GM21447 (cell line): Measurements from ENCODE around the gene RAB12.
"Not testable (repeated sequence)": the region's sequence is repeated elsewhere in the genome, so short reads cannot be mapped to it uniquely, and the experiment has no call there.

Source experiments
- ATAC-seq: cut with Tn5 transposase; IDR thresholded peaks from one replicate; pipeline ENCODE4 v1.9.1; 2021; ENCODE audit not compliant: unreplicated experiment

The RAB12 gene, protein sequence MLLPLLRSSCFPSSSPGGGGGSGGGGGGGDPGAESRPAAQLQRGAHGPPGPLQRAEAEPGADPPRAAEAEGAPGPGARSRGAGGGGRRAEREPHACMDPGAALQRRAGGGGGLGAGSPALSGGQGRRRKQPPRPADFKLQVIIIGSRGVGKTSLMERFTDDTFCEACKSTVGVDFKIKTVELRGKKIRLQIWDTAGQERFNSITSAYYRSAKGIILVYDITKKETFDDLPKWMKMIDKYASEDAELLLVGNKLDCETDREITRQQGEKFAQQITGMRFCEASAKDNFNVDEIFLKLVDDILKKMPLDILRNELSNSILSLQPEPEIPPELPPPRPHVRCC

DNA sequence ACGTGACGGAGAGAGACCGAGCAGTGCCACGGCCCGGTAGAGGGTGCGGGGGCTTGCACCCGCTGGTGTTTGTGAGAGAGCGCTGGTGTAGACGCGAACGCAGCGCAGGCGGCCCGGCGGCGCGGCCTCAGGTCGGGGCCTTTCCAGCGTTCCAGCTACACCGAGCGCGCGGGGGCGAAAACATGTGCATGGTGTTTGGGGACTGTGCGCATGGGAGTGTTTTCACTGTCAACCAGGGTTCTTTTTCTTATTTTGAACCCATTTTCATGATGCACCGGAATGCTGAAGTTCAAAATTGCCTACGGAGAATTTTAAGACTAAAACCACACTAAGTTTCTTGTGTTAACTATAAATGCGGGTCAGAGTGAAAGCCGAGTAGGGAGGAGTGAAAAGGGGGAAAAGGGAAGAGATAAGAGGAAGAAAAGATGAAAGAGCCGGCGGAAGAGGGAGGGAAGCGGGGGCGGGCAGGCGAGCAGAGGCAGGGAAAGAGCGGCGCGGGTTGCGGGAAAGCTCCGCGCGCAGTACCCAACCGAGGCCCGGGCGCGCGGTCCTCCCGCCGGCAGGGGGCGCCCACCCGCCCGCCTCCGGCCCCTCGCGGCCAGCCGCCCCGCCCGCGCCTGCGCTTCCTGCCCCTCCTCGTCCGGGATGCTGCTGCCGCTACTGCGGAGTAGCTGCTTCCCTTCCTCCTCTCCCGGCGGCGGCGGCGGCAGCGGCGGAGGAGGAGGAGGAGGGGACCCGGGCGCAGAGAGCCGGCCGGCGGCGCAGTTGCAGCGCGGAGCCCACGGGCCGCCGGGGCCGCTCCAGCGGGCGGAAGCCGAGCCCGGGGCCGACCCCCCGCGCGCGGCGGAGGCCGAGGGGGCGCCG is at the start of gene RAB12:
TSS of gene RAB12 (plus strand) at position 643 of the 864 bp plus-strand sequence. CDS start at position 646, 3 bp downstream.
- peak; percentile 41 for ATAC-seq

DNA sequence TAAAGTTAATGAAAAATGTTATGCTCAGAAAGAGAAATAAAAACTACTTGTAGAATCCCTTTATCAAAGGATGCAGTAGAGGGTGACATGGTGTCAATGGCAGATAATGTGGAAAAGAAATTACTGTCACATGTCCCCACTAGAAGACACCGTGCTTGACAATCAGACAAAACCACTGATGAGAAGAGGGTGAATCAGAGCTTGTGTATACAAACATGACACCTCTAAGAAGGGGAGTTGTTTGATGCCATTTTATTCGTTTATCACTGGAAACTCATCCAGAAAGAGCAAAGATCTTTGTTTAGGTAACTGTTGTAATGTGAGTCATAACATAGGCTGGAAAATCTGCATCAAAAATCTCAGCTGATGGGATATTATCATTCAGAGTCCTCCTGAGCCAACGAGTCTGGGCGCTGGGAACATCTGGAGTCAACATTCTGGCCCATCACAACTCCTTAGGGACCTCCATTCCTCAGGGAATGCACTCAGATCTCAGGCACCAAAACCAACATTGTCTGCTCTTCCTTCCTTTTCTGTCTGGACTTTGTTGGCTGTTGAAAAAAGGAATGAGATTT is 49.5 kb upstream of the RAB12 start:
- ATAC-seq = no peak

DNA sequence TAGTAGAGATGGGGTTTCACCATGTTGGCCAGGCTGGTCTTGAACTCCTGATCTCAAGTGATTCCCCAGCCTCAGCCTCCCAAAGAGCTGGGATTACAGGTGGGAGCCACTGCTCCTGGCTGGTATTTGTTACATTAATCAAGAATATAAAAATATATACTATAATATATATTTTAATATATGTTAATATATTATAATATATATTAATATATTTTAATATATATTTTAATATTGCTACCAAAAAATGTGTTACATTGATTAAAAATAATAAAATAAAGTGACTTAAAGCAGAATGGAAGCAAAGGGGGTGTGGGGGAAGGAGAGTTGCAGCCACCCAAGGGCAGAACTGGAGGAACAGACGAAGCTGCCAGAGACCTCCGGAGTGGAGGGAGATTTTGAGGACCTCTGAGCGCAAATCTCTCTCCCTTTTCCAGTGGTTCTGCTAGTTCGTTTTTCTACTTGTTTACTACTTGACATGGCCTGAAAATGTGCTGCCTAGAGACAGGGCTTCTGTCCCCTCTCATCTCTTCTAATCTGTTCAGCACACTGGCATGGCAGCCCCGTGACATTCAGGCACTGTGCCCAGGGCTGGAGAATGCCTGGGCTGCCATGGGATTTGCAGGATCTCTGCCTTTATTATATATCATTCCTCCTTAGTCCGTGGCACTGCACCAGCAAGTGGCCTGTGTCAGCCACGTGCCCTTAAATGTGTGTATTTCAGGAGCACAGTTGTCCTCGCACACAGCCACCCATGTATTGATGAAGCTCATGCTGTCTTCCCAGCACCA is 47.9 kb upstream of the RAB12 start:
- ATAC-seq = no peak

DNA sequence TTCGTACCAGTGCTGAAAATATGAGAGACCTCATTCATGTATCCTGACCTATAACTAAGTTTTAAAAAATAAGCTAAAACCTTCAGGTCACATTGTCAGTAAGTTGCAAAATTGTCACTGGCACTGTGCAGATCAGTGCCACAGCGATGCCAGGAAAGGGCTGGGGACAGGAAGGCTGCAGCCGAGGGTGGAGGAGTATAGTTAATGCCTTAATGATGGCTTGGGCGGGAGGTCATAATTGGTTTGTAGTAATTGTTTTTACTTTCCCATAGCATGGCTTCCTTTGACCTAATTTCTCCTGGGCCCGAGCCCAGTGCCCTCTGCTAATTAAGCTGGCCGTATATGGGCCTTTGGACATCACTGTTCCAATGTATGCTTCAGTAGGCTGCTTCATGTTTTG is 47.2 kb upstream of the RAB12 start:
- ATAC-seq = no peak

DNA sequence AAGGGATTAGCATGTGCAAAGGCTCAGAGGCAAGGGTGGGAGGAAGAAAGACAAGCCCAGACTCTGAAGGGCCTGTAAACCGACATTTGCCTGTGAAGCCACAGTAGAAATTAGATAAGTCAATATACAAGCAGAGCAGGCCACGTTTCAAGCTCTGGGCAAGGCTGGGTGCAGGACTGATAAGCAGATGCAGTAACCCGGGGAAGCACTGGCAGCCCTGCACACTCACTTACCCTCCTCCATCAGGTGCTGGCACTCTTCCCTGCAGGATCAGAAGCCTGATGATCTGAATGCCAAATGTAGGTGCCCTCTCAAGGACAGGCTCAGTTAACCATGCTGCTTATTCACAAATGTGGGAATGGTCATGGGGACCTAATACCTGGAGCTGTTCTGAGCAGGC is 46.3 kb upstream of the RAB12 start:
- ATAC-seq = no peak

DNA sequence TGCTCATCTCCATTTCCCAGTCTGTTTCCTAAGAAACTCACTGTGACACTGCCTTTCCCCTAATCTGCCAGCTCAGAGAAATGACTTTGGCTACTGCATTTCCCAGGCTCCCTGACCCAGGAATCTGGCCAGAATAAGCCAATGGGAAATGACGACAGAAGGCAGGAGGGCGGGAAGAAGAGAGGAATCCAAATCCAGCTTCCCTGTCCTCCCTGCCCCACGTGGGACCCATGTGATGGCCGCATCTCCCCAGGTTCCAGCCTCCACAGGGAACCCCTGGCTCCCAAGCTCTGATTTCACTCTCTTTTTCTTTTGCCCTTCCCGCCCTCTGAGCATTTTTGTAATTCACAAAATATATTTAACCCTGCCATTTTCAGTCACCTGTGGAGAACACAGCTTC is 37.8 kb upstream of the RAB12 start:
- no peak for ATAC-seq

DNA sequence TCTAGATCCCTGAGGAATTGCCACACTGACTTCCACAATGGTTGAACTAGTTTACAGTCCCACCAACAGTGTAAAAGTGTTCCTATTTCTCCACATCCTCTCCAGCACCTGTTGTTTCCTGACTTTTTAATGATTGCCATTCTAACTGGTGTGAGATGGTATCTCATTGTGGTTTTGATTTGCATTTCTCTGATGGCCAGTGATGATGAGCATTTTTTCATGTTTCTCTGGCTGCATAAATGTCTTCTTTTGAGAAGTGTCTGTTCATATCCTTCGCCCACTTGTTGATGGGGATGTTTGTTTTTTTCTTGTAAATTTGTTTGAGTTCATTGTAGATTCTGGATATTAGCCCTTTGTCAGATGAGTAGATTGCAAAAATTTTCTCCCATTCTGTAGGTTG is 35.5 kb upstream of the RAB12 start:
- ATAC-seq = not testable (repeated sequence)

DNA sequence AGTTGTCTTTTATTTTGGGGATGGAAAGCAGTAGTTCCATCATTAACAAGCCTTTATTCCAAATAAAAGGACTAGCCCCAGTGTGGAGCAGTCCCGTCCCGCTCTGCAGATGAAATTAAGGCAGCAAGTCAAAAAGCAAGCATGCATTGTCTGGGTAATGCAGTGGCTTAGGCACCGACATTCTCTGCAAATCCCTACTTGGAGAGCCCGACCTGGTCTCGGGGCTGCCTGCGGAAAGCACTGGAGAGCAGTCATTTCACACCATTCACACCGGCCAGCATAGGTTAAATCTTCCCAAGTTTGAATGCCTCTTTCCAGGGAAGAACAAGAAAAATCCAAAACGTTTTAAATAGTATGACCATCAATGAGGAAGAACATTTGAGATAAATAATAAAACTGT is 24.4 kb upstream of the RAB12 start:
- no peak for ATAC-seq

DNA sequence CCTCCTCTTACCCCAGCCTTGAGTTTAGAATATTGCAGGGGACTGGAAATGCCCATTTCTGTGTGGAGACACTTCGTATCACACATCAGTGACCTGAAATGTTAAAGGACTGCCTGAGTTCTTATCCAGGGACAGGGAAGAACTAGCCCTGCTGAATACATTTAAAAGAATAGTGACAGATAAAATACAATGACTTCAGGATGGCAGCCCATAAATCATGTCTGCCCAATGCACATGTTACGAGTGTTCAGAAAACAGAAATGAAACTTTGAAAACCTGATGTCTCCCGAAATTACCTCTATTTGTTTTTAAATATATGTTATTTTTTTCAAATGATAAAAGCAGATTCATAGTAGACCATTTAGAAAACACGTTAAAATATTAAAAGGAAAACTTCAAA is 22.3 kb upstream of the RAB12 start:
- no peak for ATAC-seq

DNA sequence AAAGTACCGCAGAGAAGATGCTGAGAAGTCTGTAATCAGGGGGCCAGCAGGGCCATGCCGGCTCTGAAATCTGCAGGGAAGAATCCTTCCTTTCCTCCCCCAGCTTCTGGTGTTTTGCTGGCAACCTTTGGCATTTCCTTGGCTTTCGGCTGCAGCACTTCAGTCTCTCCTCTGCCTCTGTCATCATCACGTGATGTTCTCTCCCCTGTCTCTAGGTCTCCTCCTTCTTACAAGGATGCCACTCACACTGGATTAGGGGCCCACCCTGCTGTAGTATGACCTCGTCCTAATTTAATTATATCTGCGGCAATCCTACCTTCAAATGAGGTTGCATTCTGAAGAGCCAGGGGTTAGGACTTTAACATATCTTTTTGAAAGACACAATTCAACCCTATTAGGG is 13.8 kb upstream of the RAB12 start:
- no peak for ATAC-seq

DNA sequence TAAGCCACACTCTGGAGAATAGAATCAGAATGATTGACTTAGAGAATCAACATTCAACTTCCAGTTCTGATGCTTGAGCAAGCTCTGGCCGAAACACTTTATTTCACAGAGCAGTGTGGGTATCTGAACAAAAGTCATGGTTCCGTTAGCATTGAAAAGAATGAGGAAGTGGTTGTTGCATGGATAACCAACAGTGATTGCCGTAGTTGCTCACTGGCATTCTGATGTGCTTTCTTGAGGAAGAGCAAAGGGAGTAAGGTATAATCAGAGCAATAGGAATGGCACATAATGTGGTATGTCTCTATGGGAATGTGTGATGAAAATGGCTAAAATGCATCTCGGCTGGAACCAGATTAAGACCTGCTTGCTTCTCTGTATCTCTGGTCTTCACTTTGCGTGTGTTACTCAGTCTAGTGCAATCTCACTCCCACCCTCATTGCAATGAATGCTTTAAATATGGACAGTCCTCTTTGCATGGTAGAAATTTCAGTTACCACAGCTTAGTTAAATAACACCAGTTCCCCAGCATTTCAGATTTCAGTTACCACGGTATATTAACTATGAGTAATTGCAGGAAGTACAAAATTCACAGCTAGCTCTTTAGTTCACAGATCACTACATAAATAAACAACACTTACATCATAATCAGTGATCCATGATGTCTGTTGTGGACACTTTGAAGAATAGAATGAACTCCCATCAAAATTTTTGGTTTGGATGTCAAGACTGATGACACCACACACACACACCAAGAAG is 7.8 kb upstream of the RAB12 start:
- peak; percentile 73 for ATAC-seq

DNA sequence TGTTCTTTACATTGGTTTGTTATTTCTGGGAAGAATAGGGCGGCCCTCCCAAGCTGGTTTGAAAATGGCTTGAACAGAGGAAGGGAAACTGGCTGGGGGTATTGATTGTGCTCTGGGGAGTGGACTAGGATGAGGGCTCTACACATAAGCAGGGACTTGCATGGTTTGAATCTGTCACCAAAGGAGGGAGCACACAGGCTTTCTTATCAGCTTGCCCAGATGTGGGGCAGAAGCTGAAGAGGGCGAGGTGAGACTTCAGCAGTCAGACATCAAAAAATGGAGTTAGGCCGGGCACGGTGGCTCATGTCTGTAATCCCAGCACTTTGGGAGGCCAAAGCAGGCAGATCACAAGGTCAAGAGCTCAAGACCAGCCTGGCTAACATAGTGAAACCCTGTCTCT is 7.2 kb upstream of the RAB12 start:
- peak; percentile 30 for ATAC-seq

DNA sequence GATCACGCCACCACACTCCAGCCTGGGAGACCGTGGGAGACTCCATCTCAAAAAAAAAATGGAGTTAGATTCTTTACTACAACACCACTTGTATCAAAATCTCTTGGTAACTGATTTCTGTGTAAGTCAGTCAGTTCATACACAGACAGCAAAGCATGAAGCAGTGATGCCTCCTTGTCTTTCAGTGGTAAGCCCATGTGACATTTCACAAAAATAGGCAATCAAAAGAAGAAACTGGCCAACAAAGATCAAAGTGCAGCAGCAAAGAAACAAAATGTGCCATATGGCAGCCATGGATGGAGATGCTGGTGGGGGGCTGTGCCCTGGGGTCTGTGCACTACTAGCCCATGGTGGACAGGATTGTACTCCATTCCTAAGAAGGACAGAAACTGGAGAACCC is 6.7 kb upstream of the RAB12 start:
- ATAC-seq = no peak

DNA sequence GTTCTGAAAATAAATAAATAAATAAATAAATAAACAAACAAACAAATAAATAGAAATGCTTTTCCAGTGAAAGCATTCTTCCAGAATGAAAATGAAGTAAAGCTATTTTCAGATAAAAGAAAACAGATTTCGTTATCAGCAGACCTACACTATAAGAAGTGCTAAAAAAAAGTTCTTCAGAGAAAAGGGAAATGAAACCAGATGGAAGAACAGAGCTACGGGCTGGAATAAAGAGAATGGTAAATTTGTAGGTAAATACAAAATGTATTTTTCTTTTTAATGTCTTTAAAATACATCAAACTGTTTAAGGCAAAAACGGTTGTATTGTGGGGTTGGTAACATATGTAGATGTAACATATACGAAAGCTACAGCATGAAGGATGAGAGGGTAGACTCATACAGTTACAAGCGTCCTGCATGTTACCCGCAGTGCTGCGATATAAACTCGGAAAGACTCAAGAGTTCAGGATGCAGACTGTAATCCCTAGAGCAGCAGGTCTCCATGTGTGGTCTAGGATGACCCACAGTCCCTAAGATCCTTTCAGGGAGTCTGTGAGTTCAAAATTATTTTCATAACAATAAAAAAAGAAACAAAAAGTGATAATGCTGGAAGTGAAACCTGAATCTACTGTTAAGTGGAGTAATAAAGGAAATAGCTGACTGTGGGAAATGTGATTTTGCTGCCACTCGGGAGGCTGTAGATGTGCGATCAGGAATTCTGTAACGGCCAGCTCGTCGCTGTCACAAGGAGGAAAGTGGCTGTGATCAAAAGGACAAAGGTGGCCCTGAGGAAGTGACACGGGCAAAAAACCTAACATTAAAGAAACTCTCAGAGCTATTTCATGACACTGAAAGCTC is 5.3 kb upstream of the RAB12 start:
- no peak for ATAC-seq

DNA sequence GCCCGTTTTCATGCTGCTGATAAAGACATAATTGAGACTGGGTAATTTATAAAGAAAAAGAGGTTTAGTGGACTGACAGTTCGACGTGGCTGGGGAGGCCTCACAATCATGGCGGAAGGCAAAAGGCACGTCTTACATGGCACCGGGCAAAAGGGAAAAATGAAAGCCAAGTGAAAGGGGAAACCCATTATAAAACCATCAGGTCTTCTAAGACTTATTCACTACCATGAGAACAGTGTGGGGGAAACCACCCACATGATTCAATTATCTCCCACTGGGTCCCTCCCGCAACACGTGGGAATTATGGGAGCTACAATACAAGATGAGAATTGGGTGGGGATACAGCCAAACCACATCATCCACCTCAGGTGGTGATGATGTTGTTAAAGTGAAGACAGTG is 3.3 kb upstream of the RAB12 start:
- no peak for ATAC-seq

DNA sequence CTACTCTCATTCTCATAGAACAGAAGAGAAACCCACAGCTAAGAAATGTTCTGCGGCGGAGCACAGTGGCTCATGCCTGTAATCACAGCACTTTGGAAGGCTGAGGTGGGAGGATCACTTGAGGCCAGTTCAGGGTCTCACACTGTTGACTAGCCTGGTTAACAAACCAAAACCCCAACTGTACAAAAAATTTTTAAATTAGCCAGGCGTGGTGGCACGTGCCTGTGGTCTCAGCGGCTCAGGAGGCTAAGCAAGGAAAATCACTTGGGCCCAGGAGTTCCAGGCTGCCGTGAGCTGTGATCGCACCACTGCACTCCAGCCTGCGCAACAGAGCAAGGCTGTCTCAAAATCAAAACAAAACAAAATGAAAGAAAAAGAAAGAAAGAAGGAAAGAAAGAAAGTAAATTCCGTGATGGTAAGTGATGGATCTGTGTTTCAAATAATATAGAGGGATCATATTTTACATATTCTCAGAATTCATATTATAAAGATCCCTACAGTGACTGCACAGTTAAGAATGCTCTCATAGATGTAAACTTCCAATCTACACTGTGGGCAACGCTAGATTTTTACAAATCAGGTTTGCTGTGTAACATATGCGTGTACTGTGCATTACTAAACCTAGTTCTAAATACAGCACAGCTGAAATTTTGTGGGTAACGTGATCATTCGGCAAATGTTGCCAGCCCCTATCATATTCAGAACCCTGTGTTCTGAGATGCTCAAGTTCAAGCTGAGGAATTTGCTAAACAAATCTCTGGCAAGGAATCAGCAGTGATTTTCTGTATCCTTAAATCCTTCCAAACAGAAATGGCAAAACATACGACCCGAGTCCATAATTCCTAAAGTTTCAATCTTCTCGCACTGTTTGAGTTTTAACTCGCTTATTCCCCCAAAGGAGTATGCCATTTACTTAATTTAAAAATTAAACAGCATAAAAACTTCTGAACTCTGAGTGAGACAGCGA is 1.2 kb upstream of the RAB12 start:
- peak; percentile 34 for ATAC-seq

DNA sequence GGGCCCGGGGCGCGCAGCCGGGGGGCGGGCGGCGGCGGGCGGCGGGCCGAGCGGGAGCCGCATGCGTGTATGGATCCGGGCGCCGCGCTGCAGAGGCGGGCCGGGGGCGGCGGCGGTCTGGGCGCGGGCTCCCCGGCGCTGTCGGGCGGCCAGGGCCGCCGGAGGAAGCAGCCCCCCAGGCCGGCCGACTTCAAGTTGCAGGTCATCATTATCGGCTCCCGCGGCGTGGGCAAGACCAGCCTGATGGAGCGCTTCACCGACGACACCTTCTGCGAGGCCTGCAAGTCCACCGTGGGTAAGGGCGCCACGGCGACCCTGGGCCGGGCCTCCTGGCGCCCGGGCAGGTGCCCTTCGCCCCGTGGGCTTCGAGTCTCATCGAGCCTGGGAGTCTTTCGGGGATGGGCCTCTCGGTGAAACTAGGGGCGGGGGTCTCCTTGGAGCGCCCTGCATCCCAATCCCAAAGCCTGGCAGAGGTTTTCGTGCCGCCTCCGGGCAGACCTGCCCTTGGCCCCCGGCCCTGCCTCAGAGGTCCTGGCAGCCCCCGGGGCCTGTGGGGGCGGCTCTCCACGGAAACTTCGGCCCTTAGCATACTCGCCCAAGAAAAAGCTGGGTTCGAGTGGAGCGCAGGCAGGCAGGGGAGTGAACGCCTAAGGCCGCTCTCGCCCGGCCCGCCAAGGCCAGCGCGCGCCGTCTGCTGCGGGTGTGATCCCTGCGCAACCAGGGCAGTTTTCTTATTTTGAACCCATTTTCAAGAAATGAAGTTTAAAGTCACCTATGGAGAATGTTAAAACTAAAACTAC is 622 bp downstream of the RAB12 start:
- peak; percentile 5 for ATAC-seq

DNA sequence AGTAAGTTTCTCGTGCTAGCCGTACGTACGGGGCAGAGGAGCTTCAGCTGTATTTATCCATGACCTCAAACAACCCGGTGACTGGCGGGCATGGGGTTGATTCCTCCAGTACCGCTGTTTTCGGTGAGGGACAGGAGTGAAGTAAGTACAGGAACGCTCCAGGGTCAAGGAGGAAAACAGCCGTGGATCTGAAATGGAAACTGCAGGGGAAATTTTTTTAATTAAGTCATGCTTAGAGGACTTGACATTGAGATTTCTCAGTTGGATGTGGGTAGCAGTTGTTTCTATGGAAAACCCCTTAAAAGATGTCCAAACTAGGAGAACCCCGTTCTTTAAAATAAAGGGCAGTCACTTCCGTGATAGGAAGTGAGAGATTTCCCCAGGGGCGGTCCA is 1.2 kb downstream of the RAB12 start:
- no peak for ATAC-seq
